HG02840 (cell line): ENCODE results near the gene CHMP5.
A peak's percentile ranks its signal among the peaks of the same experiment; 100 is the strongest.

Source experiments
- ATAC-seq: cut with Tn5 transposase; IDR thresholded peaks from one replicate; pipeline ENCODE4 v1.9.1; 2021; ENCODE audit warnings: mild to moderate bottlenecking, moderate library complexity, moderate number of reproducible peaks; ENCODE audit not compliant: unreplicated experiment, low FRiP score

Gene CHMP5

DNA sequence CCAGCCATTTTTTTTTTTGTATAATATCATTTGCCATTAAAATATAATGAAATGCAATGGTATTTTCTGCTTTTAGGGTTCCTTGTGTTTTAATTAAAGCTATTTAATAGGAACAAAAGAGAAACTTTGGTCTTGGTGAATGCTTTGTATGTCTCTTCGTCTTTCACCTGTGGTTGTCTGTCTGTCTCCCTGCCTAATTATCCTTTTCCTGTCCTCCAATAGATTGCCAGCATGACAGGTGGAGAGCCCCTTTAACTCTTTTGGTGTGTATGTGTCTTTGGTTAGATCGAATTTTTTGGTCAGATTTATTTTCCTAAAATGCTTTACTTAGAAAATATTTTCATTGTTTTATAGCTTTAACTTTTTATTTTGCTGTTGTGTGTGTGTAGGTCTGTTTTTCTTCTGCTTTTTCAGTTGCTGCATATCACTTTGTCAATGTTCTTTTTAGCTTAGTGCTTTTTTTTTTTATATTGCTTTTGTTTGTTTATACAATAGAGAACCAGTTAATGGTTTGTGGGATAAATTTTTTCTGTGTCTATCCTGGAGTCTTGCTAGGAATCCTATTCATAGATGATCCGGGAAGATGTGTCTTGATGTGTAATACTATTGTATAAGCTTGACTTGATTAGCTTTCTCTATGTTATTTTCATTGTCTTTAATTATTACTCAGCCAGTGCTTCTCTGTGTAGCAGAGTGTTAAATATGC is 8.6 kb downstream of the CHMP5 start:
- ATAC-seq, result no peak

DNA sequence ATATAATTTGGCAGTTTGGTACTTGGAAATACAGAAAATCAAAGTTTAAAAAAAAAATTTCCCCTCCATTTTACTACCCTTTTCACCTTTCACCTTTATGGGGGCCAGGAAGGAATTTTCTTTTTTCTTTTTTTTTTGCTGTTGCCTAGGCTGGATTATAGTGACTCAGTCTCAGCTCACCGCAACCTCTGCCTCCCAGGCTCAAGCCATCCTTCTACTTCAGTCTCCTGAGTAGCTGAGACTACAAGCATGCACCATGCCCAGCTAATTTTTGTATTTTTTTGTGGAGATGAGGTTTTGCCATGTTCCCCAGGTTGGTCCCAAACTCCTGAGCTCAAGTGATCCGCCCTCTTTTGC is 9.1 kb downstream of the CHMP5 start:
- ATAC-seq, result no peak

DNA sequence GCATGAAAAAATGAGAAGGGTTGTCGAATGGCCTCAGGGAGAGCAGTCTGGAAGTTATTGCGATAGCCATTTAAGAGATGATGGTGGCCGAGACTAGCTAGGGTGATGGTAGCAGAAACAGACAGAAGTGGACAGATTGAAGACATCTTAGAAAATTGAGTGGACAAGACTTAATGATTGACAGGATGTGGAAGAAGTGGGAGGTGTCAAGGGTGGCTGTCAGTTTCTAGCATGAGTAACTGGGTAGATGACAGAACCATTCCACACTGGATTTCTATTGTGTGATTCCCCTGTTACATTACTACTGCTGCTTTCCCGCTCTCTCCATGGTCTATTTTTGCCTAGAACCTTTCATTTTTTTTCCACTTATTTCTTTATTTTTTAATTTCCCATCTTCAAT is 12.6 kb downstream of the CHMP5 start:
- ATAC-seq, result no peak

DNA sequence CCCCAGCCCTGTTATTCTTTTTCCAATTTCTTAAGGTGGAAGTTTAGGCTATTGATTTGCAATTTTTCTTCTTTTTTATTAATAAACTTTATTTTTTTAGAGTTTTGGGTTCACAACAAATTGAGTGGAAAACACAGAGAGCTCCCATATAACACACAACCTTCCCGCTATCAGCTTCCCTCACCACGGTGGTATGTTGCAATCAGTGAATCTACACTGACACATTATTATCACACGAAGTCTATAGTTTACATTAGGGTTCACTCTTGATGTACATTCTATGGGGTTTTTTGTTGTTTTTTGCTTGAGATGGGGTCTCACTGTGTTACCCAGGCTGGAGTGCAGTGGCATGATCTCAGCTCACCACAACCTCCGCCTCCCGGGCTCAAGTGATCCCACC is 20.7 kb downstream of the CHMP5 start:
- no peak for ATAC-seq

DNA sequence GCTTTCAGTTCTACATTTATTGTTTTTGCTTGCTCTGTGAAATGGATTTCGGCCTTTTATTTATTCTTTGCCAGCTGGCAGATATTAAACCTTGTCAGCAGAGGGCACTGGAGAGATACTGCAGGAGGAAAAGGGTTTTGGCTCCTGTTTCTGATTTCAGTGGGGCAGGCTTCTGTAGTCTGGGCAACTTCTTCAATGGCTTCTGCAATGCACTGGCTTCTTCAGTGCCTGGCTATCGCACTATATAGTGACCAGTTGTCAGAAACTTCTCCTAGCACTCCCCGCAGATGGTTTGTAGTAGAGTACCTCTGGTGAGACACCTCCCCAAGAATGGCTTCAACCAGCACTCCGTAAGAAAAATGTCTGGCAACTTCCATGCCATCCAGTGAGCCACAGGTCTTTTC is 22.2 kb downstream of the CHMP5 start:
- ATAC-seq, result no peak

DNA sequence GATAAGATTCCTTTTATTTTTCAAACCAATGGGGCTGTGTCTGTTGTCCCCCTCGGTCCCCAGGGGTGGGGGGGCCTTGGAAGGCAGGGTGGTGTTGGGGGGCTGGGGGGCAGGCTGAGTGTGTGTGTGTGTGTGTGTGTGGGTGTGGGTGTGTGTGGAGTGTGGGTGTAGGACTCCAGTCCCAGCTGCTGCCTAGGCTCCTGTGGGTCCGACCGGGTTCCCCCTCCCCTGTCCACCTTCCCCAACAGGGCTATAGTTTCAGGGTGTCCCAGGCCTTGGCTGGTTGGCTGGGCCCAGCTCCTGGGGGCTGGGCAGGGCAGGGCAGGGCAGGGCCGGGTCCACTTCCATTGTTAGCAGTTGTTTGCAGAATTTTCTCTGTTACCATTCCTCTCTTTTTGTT is 23.4 kb downstream of the CHMP5 start:
- no peak for ATAC-seq

DNA sequence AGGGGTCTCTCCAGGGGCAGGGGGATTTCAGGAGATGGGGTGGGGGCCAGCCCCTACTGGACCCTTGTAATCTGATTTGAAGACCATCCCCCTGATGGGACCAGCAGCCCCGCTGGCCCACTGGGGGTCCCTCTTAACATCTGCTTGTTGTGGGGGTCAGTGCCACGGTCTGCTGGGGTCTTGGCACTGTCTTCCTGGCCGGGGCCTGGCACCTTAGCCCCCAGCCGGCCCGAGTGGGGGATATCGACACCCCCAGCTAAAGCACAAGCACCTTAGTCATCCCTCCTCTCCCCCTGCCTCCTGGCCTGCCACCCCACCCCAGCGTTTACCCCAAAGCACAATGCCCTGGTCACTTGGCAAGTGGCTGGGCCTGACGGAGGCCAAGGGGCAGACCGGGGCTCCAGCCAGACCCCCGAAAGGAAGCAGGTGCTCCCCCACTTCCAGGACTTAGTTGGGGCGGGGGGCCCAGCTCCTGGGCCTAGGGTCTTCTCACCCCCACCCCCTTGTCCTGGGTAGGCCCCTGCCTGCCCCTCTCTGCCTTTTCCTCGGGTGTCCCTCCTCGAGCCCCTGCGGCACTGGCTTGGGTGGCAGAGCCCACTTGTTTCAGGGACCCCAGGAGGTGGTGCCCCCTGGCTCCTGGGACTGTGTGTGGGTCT is 24.1 kb downstream of the CHMP5 start:
- ATAC-seq, result no peak

DNA sequence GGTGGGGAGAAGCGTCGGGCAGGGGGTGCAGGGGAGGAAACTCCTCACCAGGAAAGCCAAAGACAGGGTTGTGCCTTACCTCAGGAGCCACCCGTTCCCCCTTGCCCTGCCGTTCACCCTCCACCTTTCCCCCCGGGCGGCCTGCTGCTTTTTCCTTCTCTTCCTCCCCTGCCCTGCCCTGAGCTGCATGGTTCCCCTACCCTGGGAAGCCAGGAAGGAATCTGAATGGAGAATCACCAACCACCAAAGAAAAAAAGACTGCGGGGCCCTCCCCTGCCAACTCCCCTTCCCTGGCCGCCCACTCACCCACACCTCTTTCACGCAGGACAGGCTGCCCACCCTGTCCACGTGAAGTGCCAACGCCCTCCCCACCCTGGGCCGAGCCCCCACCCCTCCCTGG is 24.6 kb downstream of the CHMP5 start:
- no peak for ATAC-seq

DNA sequence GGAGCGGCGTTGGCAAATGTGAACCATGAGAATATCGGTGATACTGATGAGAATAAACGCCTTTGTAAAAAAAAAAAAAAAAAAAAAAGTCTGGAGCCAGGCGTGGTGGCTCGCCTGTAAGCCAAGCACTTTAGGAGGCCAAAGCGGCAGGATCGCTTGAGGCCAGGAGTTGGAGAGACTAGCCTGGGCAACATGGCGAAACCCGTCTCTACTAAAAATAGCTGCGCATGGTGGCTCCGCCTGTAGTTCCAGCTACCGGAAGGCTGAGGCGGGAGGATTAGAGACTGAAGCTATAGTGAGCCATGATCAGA is 25.0 kb downstream of the CHMP5 start:
- no peak for ATAC-seq

DNA sequence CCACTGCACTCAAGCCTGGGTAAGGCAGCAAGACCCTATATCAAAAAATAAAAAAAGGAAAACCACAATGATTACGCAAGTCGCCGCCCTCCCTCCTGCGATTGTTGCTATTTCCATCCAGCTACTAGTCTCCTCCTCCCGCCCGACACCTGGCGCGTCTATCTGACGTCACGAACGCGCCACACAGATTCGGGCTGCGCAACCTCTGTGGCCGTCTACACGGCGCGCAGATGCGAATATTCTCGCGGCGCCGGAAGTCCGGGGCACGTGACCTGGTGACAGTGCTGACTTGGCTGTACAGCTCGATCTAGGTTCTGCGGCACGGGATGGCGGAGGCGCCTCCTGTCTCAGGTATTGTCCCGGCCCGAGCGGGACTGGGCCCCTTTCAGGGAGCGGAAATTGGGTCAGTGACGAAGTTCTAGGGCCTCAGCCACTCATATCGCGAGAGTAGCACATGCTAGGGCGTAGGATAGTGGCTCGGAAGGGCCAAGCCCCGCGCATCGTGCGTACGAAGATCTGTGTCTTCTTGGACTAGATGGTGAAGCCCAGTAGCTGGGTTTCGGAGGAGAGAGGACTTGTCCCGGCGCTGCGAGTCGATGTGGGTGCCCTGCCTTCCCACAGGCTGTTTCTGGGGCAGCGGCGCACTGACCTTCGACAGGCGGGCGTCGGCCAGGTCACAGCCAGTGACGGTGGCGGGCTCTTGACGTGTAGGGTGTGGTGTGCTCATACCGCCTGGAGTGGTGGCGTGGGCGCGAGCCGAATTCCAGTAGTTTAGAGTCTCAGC is 25.6 kb downstream of the CHMP5 start, which contains the start of gene NFX1:
NFX1 (plus strand) TSS at position 270 of the 784 bp plus-strand sequence; CDS start at position 327, 57 bp downstream.
- ATAC-seq, result peak; percentile 92

DNA sequence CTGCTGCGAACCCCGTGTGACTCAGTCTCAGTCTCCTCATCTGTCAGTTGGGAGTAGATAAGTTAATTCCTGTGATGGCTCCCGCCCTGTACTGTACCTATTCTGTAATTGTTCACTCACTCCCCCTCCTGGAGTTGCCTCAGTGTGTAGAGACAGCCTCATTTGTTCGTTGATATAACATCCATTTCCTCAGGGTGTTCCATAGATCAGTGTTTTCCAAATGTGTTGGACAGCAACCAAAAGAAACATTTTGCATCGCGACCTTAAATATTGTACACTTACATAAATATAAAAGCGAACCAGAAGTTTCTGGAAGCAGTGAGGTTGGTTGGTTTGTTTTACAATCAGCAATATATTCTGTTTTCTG is 26.2 kb downstream of the CHMP5 start:
- peak; percentile 4 for ATAC-seq

DNA sequence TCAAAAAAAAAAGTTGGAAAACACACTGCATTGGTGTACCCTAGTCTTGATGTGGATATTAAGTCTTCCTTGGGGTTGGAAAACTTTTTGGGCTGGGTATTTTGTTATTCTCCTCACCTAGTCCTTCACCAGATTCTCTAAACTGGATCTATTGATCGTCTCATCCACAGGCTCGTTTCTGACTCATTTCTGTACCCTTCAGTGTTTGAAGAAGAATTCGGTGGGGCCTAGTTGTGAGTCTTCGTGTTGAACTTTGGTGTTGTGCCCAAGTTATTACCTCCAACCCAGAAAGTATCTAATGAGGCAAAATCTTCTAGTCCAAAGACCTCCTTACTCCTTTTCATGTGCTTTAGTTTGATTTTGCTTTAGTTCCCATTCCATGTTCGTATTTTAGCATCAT is 27.1 kb downstream of the CHMP5 start:
- ATAC-seq, result no peak

DNA sequence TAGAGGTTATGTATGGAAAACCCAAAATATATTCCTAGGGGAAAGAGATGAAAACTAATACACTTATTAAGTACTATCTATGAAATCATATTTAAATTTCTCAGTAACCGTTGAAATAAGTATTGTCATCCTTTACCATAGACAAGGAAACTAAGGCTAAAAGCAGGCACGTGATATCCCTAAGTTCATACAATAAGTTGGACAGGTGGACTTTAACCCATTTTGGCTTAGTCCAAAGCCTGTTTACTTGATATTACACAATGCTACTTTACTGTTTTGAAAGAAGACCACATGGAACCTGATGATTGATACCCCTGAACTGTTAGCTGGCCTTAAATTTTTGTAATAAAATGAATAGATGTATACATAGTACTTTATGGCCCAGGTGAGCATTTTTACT is 28.9 kb downstream of the CHMP5 start:
- ATAC-seq, result no peak

DNA sequence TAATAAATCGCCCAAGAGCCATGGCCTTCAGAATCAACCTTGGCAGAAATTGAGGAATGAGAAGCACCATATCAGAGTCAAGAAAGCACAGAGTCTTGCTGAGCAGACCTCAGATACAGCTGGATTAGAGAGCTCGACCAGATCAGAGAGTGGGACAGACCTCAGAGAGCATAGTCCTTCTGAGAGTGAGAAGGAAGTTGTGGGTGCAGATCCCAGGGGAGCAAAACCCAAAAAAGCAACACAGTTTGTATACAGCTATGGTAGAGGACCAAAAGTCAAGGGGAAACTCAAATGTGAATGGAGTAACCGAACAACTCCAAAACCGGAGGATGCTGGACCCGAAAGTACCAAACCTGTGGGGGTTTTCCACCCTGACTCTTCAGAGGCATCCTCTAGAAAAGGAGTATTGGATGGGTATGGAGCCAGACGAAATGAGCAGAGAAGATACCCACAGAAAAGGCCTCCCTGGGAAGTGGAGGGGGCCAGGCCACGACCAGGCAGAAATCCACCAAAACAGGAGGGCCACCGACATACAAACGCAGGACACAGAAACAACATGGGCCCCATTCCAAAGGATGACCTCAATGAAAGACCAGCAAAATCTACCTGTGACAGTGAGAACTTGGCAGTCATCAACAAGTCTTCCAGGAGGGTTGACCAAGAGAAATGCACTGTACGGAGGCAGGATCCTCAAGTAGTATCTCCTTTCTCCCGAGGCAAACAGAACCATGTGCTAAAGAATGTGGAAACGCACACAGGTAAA is 30.0 kb downstream of the CHMP5 start:
- no peak for ATAC-seq

DNA sequence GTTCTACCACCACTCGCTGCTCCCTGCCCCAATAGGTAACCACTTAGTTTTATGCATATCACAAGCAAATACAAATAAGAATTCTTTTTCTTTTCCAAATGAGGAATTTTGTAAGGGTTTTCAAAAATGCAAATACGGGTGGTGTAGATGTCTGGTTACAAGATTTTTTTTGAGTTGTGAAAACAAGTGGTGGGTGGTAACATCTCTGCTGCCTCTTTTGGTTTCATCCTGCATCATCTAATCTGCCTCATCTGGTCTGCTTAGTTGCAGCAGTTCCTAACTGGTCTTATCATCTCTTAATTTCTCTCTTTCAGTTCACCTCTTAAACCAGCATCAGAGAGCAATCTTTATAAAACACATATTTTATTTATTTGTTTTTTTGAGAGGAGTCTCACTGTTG is 30.7 kb downstream of the CHMP5 start:
- peak; percentile 30 for ATAC-seq

DNA sequence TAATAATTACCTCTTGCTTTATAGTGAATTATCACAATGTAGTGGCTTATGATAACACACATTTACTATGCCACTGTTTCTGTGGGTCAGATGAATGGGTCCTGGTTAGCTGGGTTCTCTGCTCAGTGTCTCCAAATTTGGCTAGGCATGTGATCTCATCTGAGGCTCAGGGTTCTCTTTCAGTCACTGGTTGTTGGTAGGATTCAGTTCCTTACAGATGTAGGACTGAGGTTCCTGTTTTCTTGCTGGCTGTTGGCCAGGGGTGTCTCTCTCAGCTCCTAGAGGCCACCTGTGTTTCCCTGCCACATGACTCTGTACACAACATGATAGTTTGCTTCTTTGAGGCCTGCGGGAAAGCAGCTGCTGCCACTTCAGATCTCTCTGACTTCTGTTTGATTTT is 32.6 kb downstream of the CHMP5 start:
- peak; percentile 87 for ATAC-seq

DNA sequence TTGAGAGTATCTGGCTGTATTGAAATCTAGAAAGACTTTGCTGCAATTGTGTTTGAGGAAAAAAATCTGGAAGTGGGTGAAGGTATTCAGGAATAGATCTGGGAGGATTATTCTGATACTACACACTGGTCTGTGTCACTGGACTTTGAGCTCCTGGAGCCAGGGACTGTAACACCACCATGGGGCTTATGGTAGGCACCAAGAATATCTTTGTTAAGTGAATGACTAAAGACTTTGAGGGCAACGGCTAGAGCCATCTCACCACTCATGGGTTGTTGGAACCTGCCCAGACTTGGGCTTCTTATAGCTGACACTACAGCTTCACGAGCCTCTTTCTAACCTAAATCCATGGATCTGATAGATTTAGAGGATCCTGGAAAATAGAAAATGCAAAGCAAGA is 35.7 kb downstream of the CHMP5 start:
- ATAC-seq, result no peak

DNA sequence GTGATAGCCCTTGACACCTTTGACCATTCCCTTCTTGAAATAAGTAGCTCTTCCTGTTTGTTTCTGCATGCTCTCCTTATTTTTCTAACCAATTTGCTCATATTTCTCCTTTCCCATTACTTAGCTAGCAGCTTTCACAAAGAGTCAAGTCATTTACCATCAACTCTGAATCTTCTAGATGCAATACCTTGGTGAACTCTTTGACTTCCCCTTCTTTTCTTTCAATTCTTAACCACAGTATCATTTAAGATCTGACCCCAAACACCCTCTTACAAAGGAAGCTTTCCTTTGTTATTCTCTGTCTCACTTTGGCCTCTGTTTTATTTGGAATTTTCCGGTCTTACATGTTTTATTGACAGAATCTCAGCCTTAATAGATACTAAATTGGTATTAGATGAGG is 39.5 kb downstream of the CHMP5 start:
- no peak for ATAC-seq

DNA sequence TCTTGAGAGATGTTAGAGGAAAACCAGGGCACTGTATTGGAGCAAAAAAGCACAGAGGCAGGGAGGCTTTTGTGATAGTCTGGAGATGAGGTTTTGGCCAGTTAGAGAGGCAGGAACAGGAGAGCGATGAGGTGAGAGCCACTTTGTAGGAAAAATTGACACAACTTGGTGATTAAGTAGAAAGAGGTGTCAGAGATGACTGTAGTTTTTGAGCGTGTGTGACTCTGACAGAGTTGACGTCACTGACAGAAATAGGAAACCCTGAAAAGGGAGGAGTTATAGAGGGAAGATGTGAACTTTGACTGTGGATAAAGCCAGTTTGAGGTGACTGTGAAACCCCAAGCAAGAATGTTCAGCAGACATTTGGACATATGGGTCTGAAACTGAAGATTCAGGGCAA is 41.2 kb downstream of the CHMP5 start:
- ATAC-seq, result no peak

DNA sequence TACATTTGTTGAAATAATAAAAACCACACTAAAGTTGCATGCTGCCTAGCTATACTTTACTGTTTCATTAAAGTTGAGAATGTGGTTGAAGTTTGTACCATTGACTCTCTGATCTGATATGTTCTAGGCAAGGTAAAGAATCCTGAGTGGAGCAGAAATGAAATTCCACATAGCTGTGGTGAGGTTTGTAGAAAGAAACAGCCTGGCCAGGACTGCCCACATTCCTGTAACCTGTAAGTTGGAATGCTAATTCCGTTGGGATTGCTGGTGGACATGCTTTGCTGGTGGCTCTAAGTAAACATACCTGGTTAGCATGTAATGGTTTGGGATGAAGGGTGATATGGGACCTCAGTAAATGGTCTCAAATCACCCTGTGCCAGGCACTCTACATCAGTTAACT is 42.2 kb downstream of the CHMP5 start:
- ATAC-seq, result no peak

DNA sequence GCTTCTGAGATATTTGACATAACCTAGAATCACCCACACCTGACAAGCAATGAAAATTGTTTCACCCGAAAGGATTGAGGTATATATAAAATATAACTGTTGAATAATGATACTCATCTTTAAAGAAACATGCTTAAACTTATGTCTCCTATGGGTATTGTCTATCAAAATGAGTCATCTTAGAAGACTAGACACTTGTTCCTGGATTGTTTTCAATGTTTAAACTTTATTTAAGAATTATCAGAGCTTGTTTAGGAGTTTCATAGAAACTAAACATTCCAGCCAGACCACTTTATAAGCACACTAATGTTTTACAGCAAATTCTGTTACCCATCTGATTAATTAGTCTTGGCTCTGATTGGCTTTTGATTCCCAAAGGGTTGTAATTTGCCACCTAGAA is 45.1 kb downstream of the CHMP5 start:
- ATAC-seq, result no peak
